ENCODE data around the gene SMARCC1.

Gene SMARCC1

GRCh38 chr3:47536221-47536891, 245.3 kb downstream of the SMARCC1 start:
- no peak for DNase-seq

Data from NCI-H2081 (cell line).